Measurements from ENCODE around the gene SETSIP. TPM values are rescaled to one million over a fixed set of nuclear protein-coding genes. Genes with fewer than 3 reads are reported as not detected.
"Not testable (repeated sequence)": the region's sequence is repeated elsewhere in the genome, so short reads cannot be mapped to it uniquely, and the experiment has no call there.

The SETSIP gene
- total RNA-seq, 1 experiment from 2014 or later: not detected

GRCh38 chr1:92079441-92079840, 4.2 kb upstream of the SETSIP start:
- peak overlapping the region; percentile 71 to 82; a peak in 3 of 4 replicates for H3K4me3 ChIP-seq (ENCODE audit: low read depth in 2 of 2, low read length in 2 of 2)
- no peaks in the 10 kb centered on the region for H3K27me3 ChIP-seq (ENCODE audit: control insufficient read depth, insufficient read depth, low read length)
- H3K36me3 ChIP-seq (ENCODE audit: control insufficient read depth, insufficient read depth, low read length): no peaks in the 10 kb centered on the region
- BruUV-seq (replicated peaks): no TSS peak
- TF ChIP-seq, protein P1, sequence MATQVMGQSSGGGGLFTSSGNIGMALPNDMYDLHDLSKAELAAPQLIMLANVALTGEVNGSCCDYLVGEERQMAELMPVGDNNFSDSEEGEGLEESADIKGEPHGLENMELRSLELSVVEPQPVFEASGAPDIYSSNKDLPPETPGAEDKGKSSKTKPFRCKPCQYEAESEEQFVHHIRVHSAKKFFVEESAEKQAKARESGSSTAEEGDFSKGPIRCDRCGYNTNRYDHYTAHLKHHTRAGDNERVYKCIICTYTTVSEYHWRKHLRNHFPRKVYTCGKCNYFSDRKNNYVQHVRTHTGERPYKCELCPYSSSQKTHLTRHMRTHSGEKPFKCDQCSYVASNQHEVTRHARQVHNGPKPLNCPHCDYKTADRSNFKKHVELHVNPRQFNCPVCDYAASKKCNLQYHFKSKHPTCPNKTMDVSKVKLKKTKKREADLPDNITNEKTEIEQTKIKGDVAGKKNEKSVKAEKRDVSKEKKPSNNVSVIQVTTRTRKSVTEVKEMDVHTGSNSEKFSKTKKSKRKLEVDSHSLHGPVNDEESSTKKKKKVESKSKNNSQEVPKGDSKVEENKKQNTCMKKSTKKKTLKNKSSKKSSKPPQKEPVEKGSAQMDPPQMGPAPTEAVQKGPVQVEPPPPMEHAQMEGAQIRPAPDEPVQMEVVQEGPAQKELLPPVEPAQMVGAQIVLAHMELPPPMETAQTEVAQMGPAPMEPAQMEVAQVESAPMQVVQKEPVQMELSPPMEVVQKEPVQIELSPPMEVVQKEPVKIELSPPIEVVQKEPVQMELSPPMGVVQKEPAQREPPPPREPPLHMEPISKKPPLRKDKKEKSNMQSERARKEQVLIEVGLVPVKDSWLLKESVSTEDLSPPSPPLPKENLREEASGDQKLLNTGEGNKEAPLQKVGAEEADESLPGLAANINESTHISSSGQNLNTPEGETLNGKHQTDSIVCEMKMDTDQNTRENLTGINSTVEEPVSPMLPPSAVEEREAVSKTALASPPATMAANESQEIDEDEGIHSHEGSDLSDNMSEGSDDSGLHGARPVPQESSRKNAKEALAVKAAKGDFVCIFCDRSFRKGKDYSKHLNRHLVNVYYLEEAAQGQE (IDR thresholded peaks at IDR 0.05; ENCODE audit: insufficient read depth in 1 of 2, low read depth in 2 of 2, low read length in 1 of 2): no peak
- no peak for TF ChIP-seq SIN3A (IDR thresholded peaks at IDR 0.05; ENCODE audit: borderline replicate concordance, insufficient read depth, low read depth, low read length)
- TF ChIP-seq TCF7L2 (IDR thresholded peaks at IDR 0.05; ENCODE audit: low read depth, low read length): no peak
- no peak for TF ChIP-seq POLR2AphosphoS5 (IDR thresholded peaks at IDR 0.05; ENCODE audit: low read depth, low read length)
- TF ChIP-seq, protein P2, sequence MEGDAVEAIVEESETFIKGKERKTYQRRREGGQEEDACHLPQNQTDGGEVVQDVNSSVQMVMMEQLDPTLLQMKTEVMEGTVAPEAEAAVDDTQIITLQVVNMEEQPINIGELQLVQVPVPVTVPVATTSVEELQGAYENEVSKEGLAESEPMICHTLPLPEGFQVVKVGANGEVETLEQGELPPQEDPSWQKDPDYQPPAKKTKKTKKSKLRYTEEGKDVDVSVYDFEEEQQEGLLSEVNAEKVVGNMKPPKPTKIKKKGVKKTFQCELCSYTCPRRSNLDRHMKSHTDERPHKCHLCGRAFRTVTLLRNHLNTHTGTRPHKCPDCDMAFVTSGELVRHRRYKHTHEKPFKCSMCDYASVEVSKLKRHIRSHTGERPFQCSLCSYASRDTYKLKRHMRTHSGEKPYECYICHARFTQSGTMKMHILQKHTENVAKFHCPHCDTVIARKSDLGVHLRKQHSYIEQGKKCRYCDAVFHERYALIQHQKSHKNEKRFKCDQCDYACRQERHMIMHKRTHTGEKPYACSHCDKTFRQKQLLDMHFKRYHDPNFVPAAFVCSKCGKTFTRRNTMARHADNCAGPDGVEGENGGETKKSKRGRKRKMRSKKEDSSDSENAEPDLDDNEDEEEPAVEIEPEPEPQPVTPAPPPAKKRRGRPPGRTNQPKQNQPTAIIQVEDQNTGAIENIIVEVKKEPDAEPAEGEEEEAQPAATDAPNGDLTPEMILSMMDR (IDR thresholded peaks at IDR 0.05): no peak
- H3K9me3 ChIP-seq (ENCODE audit: control insufficient read depth, insufficient read depth, low read depth, low read length): no peaks in the 10 kb centered on the region
- intact Hi-C loops (cut with micrococcal nuclease; ENCODE audit: unreplicated experiment) (no loop called here), in situ Hi-C loops (cut with HindIII; ENCODE audit: low pct_unique_long_range_greater_than_20kb, low sequenced_read_pairs) (no loop called here)
- ChIA-PET CTCF (no interaction called here), POLR2A (no interaction called here)
- DNase-seq (ENCODE audit: low read depth, low spot score): no peak
- H3K4me1 ChIP-seq (ENCODE audit: control insufficient read depth, insufficient read depth, low read length): no peaks in the 10 kb centered on the region
- no peak overlapping the region for H3K27ac ChIP-seq (ENCODE audit: low read length)
- ATAC-seq: no peak

DNA sequence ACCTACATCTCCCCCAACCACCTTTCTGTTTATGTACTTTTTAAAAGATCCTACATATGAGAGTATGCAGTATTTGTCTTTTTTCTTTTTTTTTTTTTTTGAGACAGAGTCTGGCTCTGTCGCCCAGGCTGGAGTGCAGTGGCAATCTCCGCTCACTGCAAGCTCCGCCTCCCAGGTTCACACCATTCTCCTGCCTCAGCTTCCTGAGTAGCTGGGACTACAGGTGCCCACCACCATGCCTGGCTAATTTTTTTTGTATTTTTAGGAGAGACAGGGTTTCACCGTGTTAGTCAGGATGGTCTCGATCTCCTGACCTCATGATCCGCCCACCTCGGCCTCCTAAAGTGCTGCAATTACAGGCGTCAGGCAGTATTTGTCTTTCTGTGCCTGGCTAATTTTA, 2.9 kb upstream of the SETSIP start:
- DNase-seq (ENCODE audit: low read depth, low spot score); ATAC-seq; H3K4me3 ChIP-seq (ENCODE audit: low read depth in 2 of 2, low read length in 2 of 2); H3K9me3 ChIP-seq (ENCODE audit: control insufficient read depth, insufficient read depth, low read depth, low read length); H3K27ac ChIP-seq (ENCODE audit: low read length); H3K27me3 ChIP-seq (ENCODE audit: control insufficient read depth, insufficient read depth, low read length); BruUV-seq (replicated peaks); H3K36me3 ChIP-seq (ENCODE audit: control insufficient read depth, insufficient read depth, low read length); POLR2A ChIA-PET; H3K4me1 ChIP-seq (ENCODE audit: control insufficient read depth, insufficient read depth, low read length); intact Hi-C loops (cut with micrococcal nuclease; ENCODE audit: unreplicated experiment); in situ Hi-C loops (cut with HindIII; ENCODE audit: low pct_unique_long_range_greater_than_20kb, low sequenced_read_pairs): not testable (repeated sequence)
- CTCF ChIA-PET: interaction anchor here (0.6 kb wide), 1 partner anchor 23 kb away, joined by 7 read pairs; no protein-coding TSS in a partner anchor

GRCh38 chr1:92076363-92076762, 1.2 kb upstream of the SETSIP start:
- intact Hi-C loops (cut with micrococcal nuclease; ENCODE audit: unreplicated experiment): no loop called here
- H3K36me3 ChIP-seq (ENCODE audit: control insufficient read depth, insufficient read depth, low read length): no peaks in the 10 kb centered on the region
- ATAC-seq (no peak), DNase-seq (ENCODE audit: low read depth, low spot score) (no peak)
- H3K4me1 ChIP-seq (ENCODE audit: control insufficient read depth, insufficient read depth, low read length): no peaks in the 10 kb centered on the region
- ChIA-PET CTCF (no interaction called here), POLR2A (no interaction called here)
- in situ Hi-C loops (cut with HindIII; ENCODE audit: low pct_unique_long_range_greater_than_20kb, low sequenced_read_pairs): no loop called here
- BruUV-seq (replicated peaks): no TSS peak
- H3K27ac ChIP-seq (ENCODE audit: low read length): no peak overlapping the region
- no peak overlapping the region for H3K4me3 ChIP-seq (ENCODE audit: low read depth in 2 of 2, low read length in 2 of 2)
- no peak for TF ChIP-seq TCF7L2 (IDR thresholded peaks at IDR 0.05; ENCODE audit: low read depth, low read length)
- TF ChIP-seq, protein P1 (IDR thresholded peaks at IDR 0.05; ENCODE audit: insufficient read depth in 1 of 2, low read depth in 2 of 2, low read length in 1 of 2): no peak
- H3K9me3 ChIP-seq (ENCODE audit: control insufficient read depth, insufficient read depth, low read depth, low read length): no peaks in the 10 kb centered on the region
- H3K27me3 ChIP-seq (ENCODE audit: control insufficient read depth, insufficient read depth, low read length): no peaks in the 10 kb centered on the region

- H3K4me1 ChIP-seq (ENCODE audit: control insufficient read depth, insufficient read depth, low read length); in situ Hi-C loops (cut with HindIII; ENCODE audit: low pct_unique_long_range_greater_than_20kb, low sequenced_read_pairs); H3K27me3 ChIP-seq (ENCODE audit: control insufficient read depth, insufficient read depth, low read length); ATAC-seq; H3K36me3 ChIP-seq (ENCODE audit: control insufficient read depth, insufficient read depth, low read length); CTCF ChIA-PET; POLR2A ChIA-PET; DNase-seq (ENCODE audit: low read depth, low spot score); BruUV-seq (replicated peaks); intact Hi-C loops (cut with micrococcal nuclease; ENCODE audit: unreplicated experiment); H3K9me3 ChIP-seq (ENCODE audit: control insufficient read depth, insufficient read depth, low read depth, low read length); H3K27ac ChIP-seq (ENCODE audit: low read length); H3K4me3 ChIP-seq (ENCODE audit: low read depth in 2 of 2, low read length in 2 of 2): not testable (repeated sequence)
Observed at GRCh38 chr1:92074446-92074845, 765 bp downstream of the SETSIP start.

Data from Panc1 (cell line).